HEK293 (cell line): Measurements from ENCODE around the gene KIT.

Experiments used
- CTCF ChIA-PET: fragments of 350-600 bp; formaldehyde crosslinking; extraction: SDS; loops from one replicate; lab custom pipeline; 2021; ENCODE audit warnings: antibody characterized with exemption; lab: Yijun Ruan, JAX
- POLR2A ChIA-PET: fragments of 300-600 bp; formaldehyde crosslinking; extraction: SDS; loops from one replicate; lab custom pipeline; 2020; ENCODE audit warnings: antibody characterized with exemption, inconsistent platforms; lab: Yijun Ruan, JAX
- H3K27ac ChIP-seq: fragments of 200-500 bp; sonication (Bioruptor generic); 2 replicates; pipeline ENCODE4 v1.5.1; 2014; ENCODE audit warnings: low read depth, low read length, control low read depth, inconsistent platforms; ENCODE audit errors: extremely low read depth
- H3K36me3 ChIP-seq, 2 experiments: fragments of 200-500 bp in 1 of 2; sonication (Bioruptor generic) in 1 of 2; 1 replicate in 1 of 2; 2 replicates in 1 of 2; pipeline ENCODE4 v1.5.1; 2014 to 2017; ENCODE audit warnings: inconsistent platforms in 2 of 2, low read length in 2 of 2; ENCODE audit not compliant: control insufficient read depth in 2 of 2, insufficient read depth in 1 of 2
- H3K4me1 ChIP-seq: fragments of 200-500 bp; sonication (Bioruptor generic); 2 replicates; pipeline ENCODE4 v1.5.1; 2014; ENCODE audit warnings: mild to moderate bottlenecking, low read length, inconsistent platforms; ENCODE audit not compliant: control insufficient read depth, insufficient read depth
- H3K4me3 ChIP-seq: 2 replicates; pipeline ENCODE4 v1.5.1; 2011; ENCODE audit warnings: low read depth, mild to moderate bottlenecking, control low read depth, low read length, moderate library complexity
- H3K9me3 ChIP-seq: fragments of 200-500 bp; sonication (Bioruptor generic); 2 replicates; pipeline ENCODE4 v1.5.1; 2014; ENCODE audit warnings: low read depth, low read length, inconsistent platforms; ENCODE audit not compliant: control insufficient read depth, insufficient read depth
- PRDM2 ChIP-seq: fragments of 450-650 bp; formaldehyde crosslinking; IDR thresholded peaks from 2 replicates; pipeline ENCODE4 v1.5.1; 2016; ENCODE audit warnings: missing biosample characterization, missing genetic modification characterization, borderline replicate concordance
- ZBTB49 ChIP-seq: fragments of 450-650 bp; formaldehyde crosslinking; IDR thresholded peaks from 2 replicates; pipeline ENCODE4 v1.5.1; 2016; ENCODE audit warnings: missing biosample characterization, missing genetic modification characterization, low read depth
- ZFP3 ChIP-seq: fragments of 450-650 bp; formaldehyde crosslinking; IDR thresholded peaks from 2 replicates; pipeline ENCODE4 v1.5.1; 2016; ENCODE audit warnings: low read depth, missing biosample characterization, missing genetic modification characterization
- ZNF138 ChIP-seq: fragments of 450-650 bp; formaldehyde crosslinking; IDR thresholded peaks from 2 replicates; pipeline ENCODE4 v1.5.1; 2016; ENCODE audit warnings: missing biosample characterization, missing genetic modification characterization, borderline replicate concordance
- ZNF292 ChIP-seq: fragments of 450-650 bp; formaldehyde crosslinking; IDR thresholded peaks from 2 replicates; pipeline ENCODE4 v1.5.1; 2016; ENCODE audit warnings: low read depth, missing biosample characterization, missing genetic modification characterization, borderline replicate concordance
- ZNF341 ChIP-seq: fragments of 450-650 bp; formaldehyde crosslinking; IDR thresholded peaks from 2 replicates; pipeline ENCODE4; 2016; ENCODE audit warnings: low read depth, missing biosample characterization, missing genetic modification characterization
- ZNF530 ChIP-seq: fragments of 450-650 bp; formaldehyde crosslinking; IDR thresholded peaks from 2 replicates; pipeline ENCODE4 v1.5.1; 2016; ENCODE audit warnings: low read depth, missing biosample characterization, missing genetic modification characterization
- ZNF585B ChIP-seq: fragments of 450-650 bp; formaldehyde crosslinking; IDR thresholded peaks from 2 replicates; pipeline ENCODE4 v1.5.1; 2016; ENCODE audit warnings: missing biosample characterization, missing genetic modification characterization
- ZNF596 ChIP-seq: fragments of 450-650 bp; IDR thresholded peaks from 2 replicates; pipeline ENCODE4 v1.5.0; 2018; ENCODE audit warnings: missing biosample characterization, mild to moderate bottlenecking, missing genetic modification characterization, moderate library complexity
- ZNF76 ChIP-seq: fragments of 450-650 bp; formaldehyde crosslinking; IDR thresholded peaks from 2 replicates; pipeline ENCODE4; 2016; ENCODE audit warnings: low read depth, missing biosample characterization, missing genetic modification characterization, borderline replicate concordance
- TF ChIP-seq, protein P1 (sequence below): fragments of 450-650 bp; IDR thresholded peaks from 2 replicates; pipeline ENCODE4 v1.5.1; 2018; ENCODE audit warnings: missing biosample characterization, missing genetic modification characterization
- TF ChIP-seq, protein P2 (sequence below): fragments of 450-650 bp; formaldehyde crosslinking; IDR thresholded peaks from 2 replicates; pipeline ENCODE4 v1.5.1; 2016; ENCODE audit warnings: missing biosample characterization, missing genetic modification characterization
- TF ChIP-seq, protein P3 (sequence below): fragments of 450-650 bp; formaldehyde crosslinking; IDR thresholded peaks from 2 replicates; pipeline ENCODE4 v1.5.1; 2016; ENCODE audit warnings: missing biosample characterization, missing genetic modification characterization
- TF ChIP-seq, protein P4 (sequence below): fragments of 450-650 bp; formaldehyde crosslinking; IDR thresholded peaks from 2 replicates; pipeline ENCODE4 v1.5.1; 2016; ENCODE audit warnings: missing biosample characterization, missing genetic modification characterization

The KIT gene

DNA sequence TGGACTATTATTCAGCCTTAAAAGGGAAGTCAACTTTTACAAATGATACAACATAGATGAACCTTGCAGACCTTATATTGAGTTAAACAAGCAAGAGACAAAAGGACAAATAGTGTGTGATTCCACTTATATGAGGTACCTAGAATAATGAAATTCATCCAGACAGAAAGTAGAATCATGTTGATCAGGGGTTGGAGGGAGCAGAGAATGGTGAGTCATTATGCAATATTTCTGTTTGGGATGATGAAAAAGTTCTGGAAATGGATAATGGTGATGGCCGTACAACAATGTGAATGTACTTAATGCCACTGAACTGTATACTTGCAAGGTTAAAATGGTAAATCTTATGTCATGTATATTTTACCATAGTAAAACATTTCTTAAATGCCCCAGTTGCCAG is 22.1 kb downstream of the KIT start:
- CTCF ChIA-PET = no interaction called here
- no peaks in the 10 kb centered on the region for H3K9me3 ChIP-seq
- no peak for TF ChIP-seq ZNF585B (tag by site-specific recombination)
- no peak for TF ChIP-seq ZNF292 (tag by site-specific recombination)
- no peak for TF ChIP-seq ZNF341 (tag by site-specific recombination)
- TF ChIP-seq ZNF138 = no peak
- TF ChIP-seq ZNF76 (tag by site-specific recombination) = no peak
- no peak for TF ChIP-seq ZFP3
- no peak for TF ChIP-seq PRDM2
- no peak for TF ChIP-seq ZBTB49 (tag by site-specific recombination)
- TF ChIP-seq, protein P1, sequence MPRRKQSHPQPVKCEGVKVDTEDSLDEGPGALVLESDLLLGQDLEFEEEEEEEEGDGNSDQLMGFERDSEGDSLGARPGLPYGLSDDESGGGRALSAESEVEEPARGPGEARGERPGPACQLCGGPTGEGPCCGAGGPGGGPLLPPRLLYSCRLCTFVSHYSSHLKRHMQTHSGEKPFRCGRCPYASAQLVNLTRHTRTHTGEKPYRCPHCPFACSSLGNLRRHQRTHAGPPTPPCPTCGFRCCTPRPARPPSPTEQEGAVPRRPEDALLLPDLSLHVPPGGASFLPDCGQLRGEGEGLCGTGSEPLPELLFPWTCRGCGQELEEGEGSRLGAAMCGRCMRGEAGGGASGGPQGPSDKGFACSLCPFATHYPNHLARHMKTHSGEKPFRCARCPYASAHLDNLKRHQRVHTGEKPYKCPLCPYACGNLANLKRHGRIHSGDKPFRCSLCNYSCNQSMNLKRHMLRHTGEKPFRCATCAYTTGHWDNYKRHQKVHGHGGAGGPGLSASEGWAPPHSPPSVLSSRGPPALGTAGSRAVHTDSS (tag by site-specific recombination) = no peak
- TF ChIP-seq, all 188 proteins: peak for 0
- no peaks in the 10 kb centered on the region for H3K36me3 ChIP-seq
- H3K4me1 ChIP-seq = no peaks in the 10 kb centered on the region
- no peak overlapping the region for H3K4me3 ChIP-seq
- no peak overlapping the region for H3K27ac ChIP-seq
- POLR2A ChIA-PET = no interaction called here

DNA sequence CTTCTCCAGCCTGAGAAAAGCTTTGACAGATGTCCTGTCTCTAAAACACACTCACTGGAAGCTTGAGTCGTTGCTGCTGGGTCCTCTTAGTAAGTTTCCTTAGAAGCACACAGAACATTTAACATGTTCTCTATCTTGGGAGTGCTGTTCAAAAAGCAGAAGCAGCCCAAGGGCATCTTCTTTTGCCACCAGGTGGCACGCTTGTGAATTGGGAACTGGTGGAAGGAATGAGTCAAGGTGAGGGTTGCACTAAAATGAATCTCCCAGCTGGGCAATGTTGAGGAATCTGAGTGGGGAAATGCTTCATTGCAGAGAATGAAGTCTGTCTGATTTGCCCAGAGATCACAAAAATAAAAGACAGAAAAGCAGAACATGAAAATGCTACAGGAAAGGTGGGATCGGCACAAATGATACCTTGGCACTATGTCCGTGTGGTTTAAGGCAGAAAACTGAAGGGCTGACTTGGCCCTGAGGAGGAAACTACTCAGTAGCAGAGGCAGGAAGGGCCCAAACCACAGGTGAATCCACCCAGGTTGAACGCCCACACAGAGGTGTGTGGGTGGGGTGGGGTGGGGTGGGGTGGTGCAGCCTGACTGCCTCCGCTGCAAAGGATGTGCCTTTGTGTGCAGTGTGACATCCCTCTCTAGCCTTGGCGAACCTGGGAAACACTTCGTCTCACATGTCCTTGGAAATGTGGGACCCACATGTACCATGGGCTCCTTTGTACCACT is 26.0 kb downstream of the KIT start:
- Histone ChIP-seq H3K4me3 (no peak overlapping the region), H3K36me3 (no peaks in the 10 kb centered on the region), H3K9me3 (no peaks in the 10 kb centered on the region), H3K27ac (no peak overlapping the region), H3K4me1 (no peaks in the 10 kb centered on the region)
- TF ChIP-seq ZNF596 (tag by site-specific recombination) = no peak
- no peak for TF ChIP-seq ZNF530 (tag by site-specific recombination)
- TF ChIP-seq, protein P2, sequence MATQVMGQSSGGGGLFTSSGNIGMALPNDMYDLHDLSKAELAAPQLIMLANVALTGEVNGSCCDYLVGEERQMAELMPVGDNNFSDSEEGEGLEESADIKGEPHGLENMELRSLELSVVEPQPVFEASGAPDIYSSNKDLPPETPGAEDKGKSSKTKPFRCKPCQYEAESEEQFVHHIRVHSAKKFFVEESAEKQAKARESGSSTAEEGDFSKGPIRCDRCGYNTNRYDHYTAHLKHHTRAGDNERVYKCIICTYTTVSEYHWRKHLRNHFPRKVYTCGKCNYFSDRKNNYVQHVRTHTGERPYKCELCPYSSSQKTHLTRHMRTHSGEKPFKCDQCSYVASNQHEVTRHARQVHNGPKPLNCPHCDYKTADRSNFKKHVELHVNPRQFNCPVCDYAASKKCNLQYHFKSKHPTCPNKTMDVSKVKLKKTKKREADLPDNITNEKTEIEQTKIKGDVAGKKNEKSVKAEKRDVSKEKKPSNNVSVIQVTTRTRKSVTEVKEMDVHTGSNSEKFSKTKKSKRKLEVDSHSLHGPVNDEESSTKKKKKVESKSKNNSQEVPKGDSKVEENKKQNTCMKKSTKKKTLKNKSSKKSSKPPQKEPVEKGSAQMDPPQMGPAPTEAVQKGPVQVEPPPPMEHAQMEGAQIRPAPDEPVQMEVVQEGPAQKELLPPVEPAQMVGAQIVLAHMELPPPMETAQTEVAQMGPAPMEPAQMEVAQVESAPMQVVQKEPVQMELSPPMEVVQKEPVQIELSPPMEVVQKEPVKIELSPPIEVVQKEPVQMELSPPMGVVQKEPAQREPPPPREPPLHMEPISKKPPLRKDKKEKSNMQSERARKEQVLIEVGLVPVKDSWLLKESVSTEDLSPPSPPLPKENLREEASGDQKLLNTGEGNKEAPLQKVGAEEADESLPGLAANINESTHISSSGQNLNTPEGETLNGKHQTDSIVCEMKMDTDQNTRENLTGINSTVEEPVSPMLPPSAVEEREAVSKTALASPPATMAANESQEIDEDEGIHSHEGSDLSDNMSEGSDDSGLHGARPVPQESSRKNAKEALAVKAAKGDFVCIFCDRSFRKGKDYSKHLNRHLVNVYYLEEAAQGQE = no peak
- TF ChIP-seq, protein P3, sequence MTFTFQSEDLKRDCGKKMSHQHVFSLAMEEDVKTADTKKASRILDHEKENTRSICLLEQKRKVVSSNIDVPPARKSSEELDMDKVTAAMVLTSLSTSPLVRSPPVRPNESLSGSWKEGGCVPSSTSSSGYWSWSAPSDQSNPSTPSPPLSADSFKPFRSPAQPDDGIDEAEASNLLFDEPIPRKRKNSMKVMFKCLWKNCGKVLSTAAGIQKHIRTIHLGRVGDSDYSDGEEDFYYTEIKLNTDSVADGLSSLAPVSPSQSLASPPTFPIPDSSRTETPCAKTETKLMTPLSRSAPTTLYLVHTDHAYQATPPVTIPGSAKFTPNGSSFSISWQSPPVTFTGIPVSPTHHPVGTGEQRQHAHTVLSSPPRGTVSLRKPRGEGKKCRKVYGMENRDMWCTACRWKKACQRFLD (tag by site-specific recombination) = no peak
- TF ChIP-seq, protein P4, sequence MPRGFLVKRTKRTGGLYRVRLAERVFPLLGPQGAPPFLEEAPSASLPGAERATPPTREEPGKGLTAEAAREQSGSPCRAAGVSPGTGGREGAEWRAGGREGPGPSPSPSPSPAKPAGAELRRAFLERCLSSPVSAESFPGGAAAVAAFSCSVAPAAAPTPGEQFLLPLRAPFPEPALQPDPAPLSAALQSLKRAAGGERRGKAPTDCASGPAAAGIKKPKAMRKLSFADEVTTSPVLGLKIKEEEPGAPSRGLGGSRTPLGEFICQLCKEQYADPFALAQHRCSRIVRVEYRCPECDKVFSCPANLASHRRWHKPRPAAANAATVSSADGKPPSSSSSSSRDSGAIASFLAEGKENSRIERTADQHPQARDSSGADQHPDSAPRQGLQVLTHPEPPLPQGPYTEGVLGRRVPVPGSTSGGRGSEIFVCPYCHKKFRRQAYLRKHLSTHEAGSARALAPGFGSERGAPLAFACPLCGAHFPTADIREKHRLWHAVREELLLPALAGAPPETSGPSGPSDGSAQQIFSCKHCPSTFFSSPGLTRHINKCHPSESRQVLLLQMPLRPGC = no peak
- CTCF ChIA-PET = interaction anchor here (0.5 to 0.6 kb wide), 2 partner anchors 141 to 627 kb away, joined by 3 to 4 read pairs; no protein-coding TSS in a partner anchor
- POLR2A ChIA-PET = no interaction called here
